GM23338 (cell line): ENCODE results near the gene MC3R. TPM values are rescaled to one million over a fixed set of nuclear protein-coding genes. Genes with fewer than 3 reads are reported as not detected.

ENCODE experiments used
- ATAC-seq: fragments of 200-7000 bp; cut with Tn5 transposase; 3 replicates; pipeline ENCODE4 v1.9.1; 2020
- DNase-seq: peaks from one replicate; pipeline ENCODE4 v3.0.0-alpha.2; 2015; ENCODE audit warnings: low spot score
- H2AFZ ChIP-seq: fragments of 200-600 bp; sonication (generic); 2 replicates; pipeline ENCODE4 v1.8.0; 2016; ENCODE audit warnings: antibody characterized with exemption, mild to moderate bottlenecking, moderate library complexity
- H3F3A ChIP-seq: fragments of 200-600 bp; sonication (generic); replicated peaks from 2 replicates; pipeline ENCODE4 v1.8.0; 2017; ENCODE audit warnings: antibody characterized with exemption, mixed run types, low read depth
- H3K27ac ChIP-seq: fragments of 200-600 bp; sonication (generic); 2 replicates; pipeline ENCODE4 v1.6.1; 2016; ENCODE audit warnings: low read depth
- H3K27me3 ChIP-seq: fragments of 200-600 bp; sonication (generic); 2 replicates; pipeline ENCODE4 v1.8.0; 2016; ENCODE audit warnings: mild to moderate bottlenecking, mixed run types, moderate library complexity; ENCODE audit not compliant: insufficient read depth
- H3K36me3 ChIP-seq: fragments of 200-600 bp; sonication (generic); 2 replicates; pipeline ENCODE4 v1.8.0; 2016; ENCODE audit warnings: mild to moderate bottlenecking; ENCODE audit not compliant: insufficient read depth
- H3K4me1 ChIP-seq: fragments of 200-600 bp; sonication (generic); 2 replicates; pipeline ENCODE4 v1.8.0; 2016; ENCODE audit warnings: mild to moderate bottlenecking, moderate library complexity; ENCODE audit not compliant: insufficient read depth
- H3K4me2 ChIP-seq: fragments of 200-600 bp; sonication (generic); 2 replicates; pipeline ENCODE4 v1.7.1; 2017; ENCODE audit warnings: mixed run types
- H3K4me3 ChIP-seq: fragments of 200-600 bp; sonication (generic); 2 replicates; pipeline ENCODE4 v1.6.1; 2016; ENCODE audit warnings: mixed run types
- H3K79me2 ChIP-seq: fragments of 200-600 bp; sonication (generic); replicated peaks from 2 replicates; pipeline ENCODE4 v1.8.0; 2017; ENCODE audit warnings: mild to moderate bottlenecking; ENCODE audit not compliant: insufficient read depth
- H3K9me2 ChIP-seq: fragments of 200-600 bp; sonication (generic); 2 replicates; pipeline ENCODE4 v1.8.0; 2017; ENCODE audit not compliant: insufficient read depth
- H4K20me1 ChIP-seq: fragments of 200-600 bp; sonication (generic); replicated peaks from 2 replicates; pipeline ENCODE4 v1.8.0; 2017; ENCODE audit warnings: mild to moderate bottlenecking; ENCODE audit not compliant: insufficient read depth
- H3K27ac Mint-ChIP-seq: 2 replicates; pipeline ENCODE4 v1.8.0; 2020; ENCODE audit warnings: inconsistent platforms, mild to moderate bottlenecking, moderate library complexity, mixed read lengths
- H3K27me3 Mint-ChIP-seq: 3 replicates; pipeline ENCODE4 v1.8.0; 2022; ENCODE audit warnings: low read depth, mild to moderate bottlenecking, moderate library complexity, mixed read lengths, inconsistent platforms; ENCODE audit not compliant: insufficient read depth, poor library complexity
- H3K36me3 Mint-ChIP-seq: 3 replicates; pipeline ENCODE4 v1.8.0; 2021; ENCODE audit warnings: low read depth, mild to moderate bottlenecking, inconsistent platforms, moderate library complexity, mixed read lengths
- H3K4me1 Mint-ChIP-seq: 3 replicates; pipeline ENCODE4 v1.8.0; 2020; ENCODE audit warnings: mild to moderate bottlenecking, inconsistent platforms, mixed read lengths
- H3K4me3 Mint-ChIP-seq: 3 replicates; pipeline ENCODE4 v1.8.0; 2021; ENCODE audit warnings: moderate library complexity, mild to moderate bottlenecking, inconsistent platforms, mixed read lengths
- H3K9me3 Mint-ChIP-seq: 3 replicates; pipeline ENCODE4 v1.8.0; 2020; ENCODE audit warnings: moderate library complexity, mild to moderate bottlenecking, inconsistent platforms, mixed read lengths
- CTCF ChIP-seq, 2 experiments: fragments of 200-600 bp in 1 of 2; sonication (generic) in 1 of 2; conservative IDR thresholded peaks; 2 replicates each; pipeline versions ENCODE4 v1.5.1 to v1.6.1; 2016 to 2017; ENCODE audit warnings: antibody characterized with exemption in 2 of 2, low read depth in 2 of 2, mild to moderate bottlenecking in 2 of 2, moderate library complexity in 1 of 2
- ETS1 ChIP-seq: IDR thresholded peaks from 2 replicates; pipeline ENCODE4 v1.6.1; 2016; ENCODE audit warnings: antibody characterized with exemption
- JUNB ChIP-seq: IDR thresholded peaks from one replicate; pipeline ENCODE4 v1.6.1; 2016; ENCODE audit warnings: antibody characterized with exemption; ENCODE audit not compliant: unreplicated experiment
- long read RNA-seq: library from polyadenylated mRNA; unstranded; transcript quantifications from one replicate; pipeline ENCODE4 v2.0.0, GENCODE V29; 2020; ENCODE audit not compliant: unreplicated experiment
- polyA plus RNA-seq: library from polyadenylated mRNA; unstranded; fragments of >200 nt; fragmentation: Nextera tagmentation; extraction: Ambion mirVana; gene quantifications from 2 replicates; pipeline ENCODE4 v1.2.1, GENCODE V29; 2016
- total RNA-seq: library from RNA; depleted of rRNA; stranded (reverse); fragments of >200 nt; shearing (Covaris generic); gene quantifications from 2 replicates; pipeline ENCODE4 v1.2.3, GENCODE V29; 2014; rRNA removed

Gene MC3R
- not detected in 2 replicates for total RNA-seq
- not detected in 2 replicates for polyA plus RNA-seq
- long read RNA-seq = 0 reads

- Histone ChIP-seq H2AFZ (no peak within 1 kb of the TSS), H3K36me3 (0 out of 2 replicates have a peak, but pooled peaks cover 3% of the 10 kb centered on the region), H3K27ac (no peak within 1 kb of the TSS), H3F3A (no peaks in the 10 kb centered on the region), H3K27me3 (no peaks in the 10 kb centered on the region), H3K9me2 (no peaks in the 10 kb centered on the region), H3K4me3 (no peak within 1 kb of the TSS), H3K4me2 (no peak within 1 kb of the TSS), H3K79me2 (no peaks in the 10 kb centered on the region), H3K4me1 (no peaks in the 10 kb centered on the region), H4K20me1 (no peaks in the 10 kb centered on the region)
- peaks cover 100% of the 10 kb centered on the region for H3K9me3 Mint-ChIP-seq
- H3K4me3 Mint-ChIP-seq = no peak within 1 kb of the TSS
- peak; percentile 30 for DNase-seq
- H3K27ac Mint-ChIP-seq = no peak within 1 kb of the TSS
- TF ChIP-seq CTCF (conservative IDR thresholded peaks at IDR 0.05; ENCODE audit: low read depth in 2 of 2) = peak; percentile 40 to 43
- TF ChIP-seq ETS1 = no peak
- no peaks in the 10 kb centered on the region for H3K4me1 Mint-ChIP-seq
- H3K36me3 Mint-ChIP-seq = peaks cover 40% of the 10 kb centered on the region
- H3K27me3 Mint-ChIP-seq = peaks cover 14% of the 10 kb centered on the region
- no peak for ATAC-seq
Measured at GRCh38 chr20:56247954-56248782, at the start of gene MC3R. Gene MC3R, plus strand, starts transcription at chr20:56248732. Its CDS starts 112 bp downstream, at chr20:56248844.

- H3K4me1 Mint-ChIP-seq = no peaks in the 10 kb centered on the region
- H3K27me3 ChIP-seq = no peaks in the 10 kb centered on the region
- H4K20me1 ChIP-seq = no peaks in the 10 kb centered on the region
- peaks cover 4% of the 10 kb centered on the region; the same call in 1 of the 2 replicates for H3K36me3 ChIP-seq
- peak; percentile 21 to 48; a peak in 3 of 4 replicates for TF ChIP-seq CTCF (conservative IDR thresholded peaks at IDR 0.05; ENCODE audit: low read depth in 2 of 2)
- no peak for TF ChIP-seq JUNB
- no peak overlapping the region for H3K27ac Mint-ChIP-seq
- no peaks in the 10 kb centered on the region for H3F3A ChIP-seq
- no peaks in the 10 kb centered on the region for H3K4me1 ChIP-seq
- no peak overlapping the region for H3K27ac ChIP-seq
- DNase-seq (peak; percentile 1), ATAC-seq (no peak)
- H3K4me2 ChIP-seq = no peak overlapping the region
- H3K4me3 Mint-ChIP-seq = no peak overlapping the region
- no peaks in the 10 kb centered on the region for H3K9me2 ChIP-seq
- H3K79me2 ChIP-seq = no peaks in the 10 kb centered on the region
- no peak overlapping the region for H2AFZ ChIP-seq
- peaks cover 2% of the 10 kb centered on the region for H3K27me3 Mint-ChIP-seq
- peaks cover 97% of the 10 kb centered on the region for H3K9me3 Mint-ChIP-seq
- H3K4me3 ChIP-seq = no peak overlapping the region
- peaks cover 44% of the 10 kb centered on the region for H3K36me3 Mint-ChIP-seq
Measured at GRCh38 chr20:56200456-56200855, 48.1 kb upstream of the MC3R start.
